DND-41 (cell line): ENCODE data around the gene DCAF5.

ENCODE experiments used
- ATAC-seq: fragments of 200-7000 bp; cut with Tn5 transposase; 3 replicates; pipeline ENCODE4 v1.9.1; 2021; ENCODE audit warnings: low read depth; ENCODE audit not compliant: insufficient read depth
- DNase-seq: peaks from one replicate; pipeline ENCODE4 v3.0.0-alpha.2; 2020
- H2AFZ ChIP-seq: 2 replicates; pipeline ENCODE4 v1.6.0; 2012; ENCODE audit warnings: low read depth, low read length
- H3K27ac ChIP-seq: 2 replicates; pipeline ENCODE4 v1.5.1; 2012; ENCODE audit warnings: low read length, inconsistent platforms
- H3K27me3 ChIP-seq: fragments of 200-600 bp; sonication (generic); 2 replicates; pipeline ENCODE4 v1.6.0; 2012; ENCODE audit warnings: low read length, mild to moderate bottlenecking, inconsistent platforms; ENCODE audit not compliant: insufficient read depth, poor library complexity
- H3K36me3 ChIP-seq: 2 replicates; pipeline ENCODE4 v1.5.1; 2012; ENCODE audit warnings: low read length, inconsistent platforms; ENCODE audit not compliant: insufficient read depth
- H3K4me1 ChIP-seq: 2 replicates; pipeline ENCODE4 v1.5.1; 2012; ENCODE audit warnings: mild to moderate bottlenecking, low read length; ENCODE audit not compliant: insufficient read depth
- H3K4me2 ChIP-seq: 2 replicates; pipeline ENCODE4 v1.6.0; 2012; ENCODE audit warnings: mild to moderate bottlenecking, moderate library complexity, low read length, inconsistent platforms; ENCODE audit not compliant: insufficient read depth
- H3K4me3 ChIP-seq, 2 experiments: fragments of 200-600 bp in 1 of 2; shearing (Covaris generic) in 1 of 2; 2 replicates each; pipeline ENCODE4 v1.5.1; 2012 to 2016; ENCODE audit warnings: inconsistent platforms in 2 of 2, low read length in 2 of 2, mild to moderate bottlenecking in 2 of 2, low read depth in 1 of 2, moderate library complexity in 1 of 2
- H3K79me2 ChIP-seq: 2 replicates; pipeline ENCODE4 v1.6.0; 2012; ENCODE audit warnings: low read length, inconsistent platforms; ENCODE audit not compliant: insufficient read depth
- H3K9ac ChIP-seq: 2 replicates; pipeline ENCODE4 v1.6.0; 2012; ENCODE audit warnings: low read depth, mild to moderate bottlenecking, inconsistent platforms, low read length, moderate library complexity
- H3K9me3 ChIP-seq: 2 replicates; pipeline ENCODE4 v1.5.1; 2012; ENCODE audit warnings: low read length, moderate library complexity, mild to moderate bottlenecking, inconsistent platforms; ENCODE audit not compliant: insufficient read depth, severe bottlenecking
- H4K20me1 ChIP-seq: 2 replicates; pipeline ENCODE4 v1.6.0; 2012; ENCODE audit warnings: low read length; ENCODE audit not compliant: insufficient read depth
- CTCF ChIP-seq: IDR thresholded peaks from 2 replicates; pipeline ENCODE4 v1.5.1; 2012; ENCODE audit warnings: borderline replicate concordance, low read length, moderate library complexity, mild to moderate bottlenecking; ENCODE audit not compliant: poor library complexity, severe bottlenecking; ENCODE audit errors: extremely low read depth
- EZH2 ChIP-seq: IDR thresholded peaks from 3 replicates; pipeline ENCODE4 v1.6.1; 2012; ENCODE audit warnings: borderline replicate concordance, low read depth, mild to moderate bottlenecking, moderate library complexity, low read length, inconsistent platforms; ENCODE audit not compliant: severe bottlenecking

Gene DCAF5

GRCh38 chr14:69004731-69005431 is 148.0 kb downstream of the DCAF5 start:
- H3K36me3 ChIP-seq, result no peaks in the 10 kb centered on the region
- H4K20me1 ChIP-seq, result no peaks in the 10 kb centered on the region
- peaks cover 4% of the 10 kb centered on the region for H3K27me3 ChIP-seq
- no peak overlapping the region for H3K4me3 ChIP-seq
- no peak overlapping the region for H3K4me2 ChIP-seq
- TF ChIP-seq CTCF, result no peak
- TF ChIP-seq EZH2, result no peak
- no peaks in the 10 kb centered on the region for H3K79me2 ChIP-seq
- H3K27ac ChIP-seq, result no peak overlapping the region
- H3K9me3 ChIP-seq, result no peaks in the 10 kb centered on the region
- no peak for ATAC-seq
- H3K9ac ChIP-seq, result no peak overlapping the region
- DNase-seq, result no peak
- H3K4me1 ChIP-seq, result no peaks in the 10 kb centered on the region
- no peak overlapping the region for H2AFZ ChIP-seq

GRCh38 chr14:69003626-69004025 is 149.3 kb downstream of the DCAF5 start:
- H3K9me3 ChIP-seq, result no peaks in the 10 kb centered on the region
- no peak overlapping the region for H3K27ac ChIP-seq
- no peaks in the 10 kb centered on the region for H3K79me2 ChIP-seq
- no peak for ATAC-seq
- no peak for DNase-seq
- no peak overlapping the region for H3K4me3 ChIP-seq
- no peak overlapping the region for H2AFZ ChIP-seq
- no peak overlapping the region for H3K4me2 ChIP-seq
- no peak overlapping the region for H3K9ac ChIP-seq
- H4K20me1 ChIP-seq, result no peaks in the 10 kb centered on the region
- TF ChIP-seq CTCF (no peak), EZH2 (no peak)
- H3K27me3 ChIP-seq, result peaks cover 4% of the 10 kb centered on the region
- no peaks in the 10 kb centered on the region for H3K4me1 ChIP-seq
- no peaks in the 10 kb centered on the region for H3K36me3 ChIP-seq

- ATAC-seq, result no peak; the same call in 2 of the 3 replicates
These were observed 150.8 kb downstream of the DCAF5 start for GRCh38 chr14:69002069-69002468.

More at GRCh38 chr14:69002069-69002468, 150.8 kb downstream of the DCAF5 start:
- H3K36me3 ChIP-seq, result no peaks in the 10 kb centered on the region
- no peaks in the 10 kb centered on the region for H3K79me2 ChIP-seq
- no peaks in the 10 kb centered on the region for H4K20me1 ChIP-seq
- H3K9me3 ChIP-seq, result no peaks in the 10 kb centered on the region
- no peak for DNase-seq
- no peak overlapping the region for H2AFZ ChIP-seq
- no peak overlapping the region for H3K27ac ChIP-seq
- no peak overlapping the region for H3K9ac ChIP-seq
- H3K4me3 ChIP-seq, result no peak overlapping the region
- no peak overlapping the region for H3K4me2 ChIP-seq
- no peaks in the 10 kb centered on the region for H3K4me1 ChIP-seq
- H3K27me3 ChIP-seq, result peaks cover 4% of the 10 kb centered on the region
- TF ChIP-seq EZH2, result no peak
- TF ChIP-seq CTCF, result peak; percentile 34
